Activated naive CD4-positive, alpha-beta T cell treated with anti-CD3 and anti-CD28 coated beads, Interleukin-2, amount 50 U/mL, for 24 hours (primary cell): Measurements from ENCODE around the gene KLF16.
"Not testable (repeated sequence)": the region's sequence is repeated elsewhere in the genome, so short reads cannot be mapped to it uniquely, and the experiment has no call there.

ENCODE experiments used
- H3K27ac Mint-ChIP-seq: one replicate; pipeline ENCODE4 v1.8.0; 2021; ENCODE audit warnings: mild to moderate bottlenecking, mixed read lengths
- H3K27me3 Mint-ChIP-seq: one replicate; pipeline ENCODE4 v1.8.0; 2021; ENCODE audit warnings: mixed read lengths
- H3K36me3 Mint-ChIP-seq: one replicate; pipeline ENCODE4 v1.8.0; 2021; ENCODE audit warnings: mixed read lengths
- H3K4me1 Mint-ChIP-seq: one replicate; pipeline ENCODE4 v1.8.0; 2021; ENCODE audit warnings: mixed read lengths
- H3K4me3 Mint-ChIP-seq: one replicate; pipeline ENCODE4 v1.8.0; 2021; ENCODE audit warnings: mild to moderate bottlenecking, mixed read lengths
- H3K9me3 Mint-ChIP-seq: one replicate; pipeline ENCODE4 v1.8.0; 2021; ENCODE audit warnings: mixed read lengths

The KLF16 gene

DNA sequence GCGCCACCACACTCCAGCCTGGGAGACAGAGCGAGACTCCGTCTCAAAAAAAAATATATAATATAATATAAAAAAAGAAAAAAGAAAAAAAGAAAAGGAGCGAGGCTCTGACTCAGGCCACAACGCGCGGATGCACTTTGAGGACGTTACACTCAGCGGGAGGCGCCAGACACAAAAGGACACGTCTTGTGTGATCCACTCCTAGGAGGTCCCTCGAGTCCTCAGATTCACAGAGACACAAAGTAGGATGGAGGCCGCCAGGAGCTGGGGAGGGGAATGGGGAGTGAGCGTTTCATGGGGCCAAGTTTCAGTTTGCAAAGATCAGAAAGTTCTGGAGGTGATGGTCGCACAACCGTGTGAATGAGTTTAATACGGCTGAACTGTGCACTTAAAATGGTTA lies 30.4 kb upstream of the KLF16 start:
- Mint-ChIP-seq H3K27me3 (no peaks in the 10 kb centered on the region), H3K4me3 (peak overlapping the region; percentile 19), H3K27ac (peak overlapping the region; percentile 23), H3K36me3 (no peaks in the 10 kb centered on the region), H3K9me3 (no peaks in the 10 kb centered on the region), H3K4me1 (peaks cover 34% of the 10 kb centered on the region)

- Mint-ChIP-seq H3K27ac (peak overlapping the region; percentile 46), H3K9me3 (no peaks in the 10 kb centered on the region), H3K36me3 (no peaks in the 10 kb centered on the region), H3K27me3 (no peaks in the 10 kb centered on the region), H3K4me1 (peaks cover 12% of the 10 kb centered on the region), H3K4me3 (no peak overlapping the region)
These were observed 26.5 kb upstream of the KLF16 start for GRCh38 chr19:1889907-1890306.

DNA sequence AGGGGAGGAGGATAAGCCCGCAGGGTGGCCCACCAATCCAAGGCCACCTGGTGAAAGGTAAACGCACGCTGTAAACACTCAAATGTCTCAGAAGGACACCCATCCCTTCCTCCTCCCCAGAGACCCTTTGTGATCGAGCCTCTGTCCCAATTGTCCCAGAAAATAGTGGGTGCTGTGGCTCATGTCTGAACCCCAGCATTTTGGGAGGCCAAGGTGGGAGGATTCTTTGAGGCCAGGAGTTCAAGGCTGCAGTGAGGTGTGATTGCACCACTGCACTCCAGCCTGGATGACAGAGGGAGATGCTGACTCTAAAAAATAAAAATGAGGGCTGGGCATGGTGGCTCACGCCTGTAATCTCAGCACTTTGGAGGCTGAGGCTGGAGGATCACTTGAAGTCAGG lies 25.0 kb upstream of the KLF16 start:
- Mint-ChIP-seq H3K27ac (no peak overlapping the region), H3K4me3 (no peak overlapping the region), H3K27me3 (no peaks in the 10 kb centered on the region), H3K9me3 (no peaks in the 10 kb centered on the region), H3K36me3 (peaks cover 3% of the 10 kb centered on the region), H3K4me1 (peaks cover 18% of the 10 kb centered on the region)

- peaks cover 32% of the 10 kb centered on the region for H3K4me1 Mint-ChIP-seq
- H3K27ac Mint-ChIP-seq, H3K27me3 Mint-ChIP-seq, H3K4me3 Mint-ChIP-seq, H3K36me3 Mint-ChIP-seq, H3K9me3 Mint-ChIP-seq: not testable (repeated sequence)
These were observed 23.0 kb upstream of the KLF16 start for GRCh38 chr19:1886360-1886759.

- H3K4me3 Mint-ChIP-seq, result peak within 1 kb of the TSS; percentile 100
- peak within 1 kb of the TSS; percentile 99 for H3K27ac Mint-ChIP-seq
- not testable (repeated sequence) for H3K36me3 Mint-ChIP-seq, H3K27me3 Mint-ChIP-seq, H3K9me3 Mint-ChIP-seq
- peaks cover 32% of the 10 kb centered on the region for H3K4me1 Mint-ChIP-seq
These were observed 22.2 kb upstream of the KLF16 start, which contains the start of gene ABHD17A for GRCh38 chr19:1885398-1886119. TSS of gene ABHD17A (minus strand) at chr19:1885496. CDS start at chr19:1881566, 3,930 bp downstream.

- peak overlapping the region; percentile 100 for H3K4me3 Mint-ChIP-seq
- no peaks in the 10 kb centered on the region for H3K9me3 Mint-ChIP-seq
- H3K27me3 Mint-ChIP-seq, result no peaks in the 10 kb centered on the region
- H3K4me1 Mint-ChIP-seq, result peaks cover 28% of the 10 kb centered on the region
- H3K27ac Mint-ChIP-seq, result peak overlapping the region; percentile 99
- H3K36me3 Mint-ChIP-seq, result peaks cover 3% of the 10 kb centered on the region
These were observed 21.4 kb upstream of the KLF16 start for GRCh38 chr19:1884719-1885334.

DNA sequence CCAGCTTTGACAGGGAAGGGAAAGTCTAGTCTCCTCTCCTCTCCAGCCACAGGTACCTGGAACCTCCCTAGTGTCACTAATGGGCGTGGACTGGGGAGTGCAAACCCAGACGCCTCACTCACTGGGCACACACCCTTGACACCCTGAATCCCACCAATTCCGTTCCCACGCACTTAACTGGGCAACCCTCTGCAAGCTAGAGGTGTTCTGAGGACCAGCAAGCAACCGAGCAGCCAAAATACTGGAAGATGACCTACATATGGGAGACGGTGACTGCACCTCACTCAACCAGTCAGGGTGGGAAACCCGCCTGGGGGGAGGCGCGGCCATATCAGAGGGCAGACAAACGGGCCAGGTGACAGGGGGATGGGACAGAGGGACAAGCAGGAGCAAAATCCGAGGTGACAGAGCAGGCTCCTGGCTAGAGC lies 20.9 kb upstream of the KLF16 start:
- Mint-ChIP-seq H3K4me1 (peaks cover 28% of the 10 kb centered on the region), H3K9me3 (no peaks in the 10 kb centered on the region), H3K36me3 (peaks cover 3% of the 10 kb centered on the region), H3K27ac (peak overlapping the region; percentile 99), H3K27me3 (no peaks in the 10 kb centered on the region), H3K4me3 (peak overlapping the region; percentile 100)

- H3K36me3 Mint-ChIP-seq, result peaks cover 3% of the 10 kb centered on the region
- no peaks in the 10 kb centered on the region for H3K9me3 Mint-ChIP-seq
- H3K4me1 Mint-ChIP-seq, result peaks cover 28% of the 10 kb centered on the region
- peak overlapping the region; percentile 99 for H3K27ac Mint-ChIP-seq
- no peaks in the 10 kb centered on the region for H3K27me3 Mint-ChIP-seq
- peak overlapping the region; percentile 100 for H3K4me3 Mint-ChIP-seq
These were observed 20.4 kb upstream of the KLF16 start for GRCh38 chr19:1883784-1884183.

- peak overlapping the region; percentile 99 for H3K27ac Mint-ChIP-seq
- peaks cover 28% of the 10 kb centered on the region for H3K4me1 Mint-ChIP-seq
- H3K27me3 Mint-ChIP-seq, result no peaks in the 10 kb centered on the region
- H3K36me3 Mint-ChIP-seq, result peaks cover 3% of the 10 kb centered on the region
- peak overlapping the region; percentile 100 for H3K4me3 Mint-ChIP-seq
- H3K9me3 Mint-ChIP-seq, result no peaks in the 10 kb centered on the region
These were observed 19.7 kb upstream of the KLF16 start for GRCh38 chr19:1882786-1883692.

DNA sequence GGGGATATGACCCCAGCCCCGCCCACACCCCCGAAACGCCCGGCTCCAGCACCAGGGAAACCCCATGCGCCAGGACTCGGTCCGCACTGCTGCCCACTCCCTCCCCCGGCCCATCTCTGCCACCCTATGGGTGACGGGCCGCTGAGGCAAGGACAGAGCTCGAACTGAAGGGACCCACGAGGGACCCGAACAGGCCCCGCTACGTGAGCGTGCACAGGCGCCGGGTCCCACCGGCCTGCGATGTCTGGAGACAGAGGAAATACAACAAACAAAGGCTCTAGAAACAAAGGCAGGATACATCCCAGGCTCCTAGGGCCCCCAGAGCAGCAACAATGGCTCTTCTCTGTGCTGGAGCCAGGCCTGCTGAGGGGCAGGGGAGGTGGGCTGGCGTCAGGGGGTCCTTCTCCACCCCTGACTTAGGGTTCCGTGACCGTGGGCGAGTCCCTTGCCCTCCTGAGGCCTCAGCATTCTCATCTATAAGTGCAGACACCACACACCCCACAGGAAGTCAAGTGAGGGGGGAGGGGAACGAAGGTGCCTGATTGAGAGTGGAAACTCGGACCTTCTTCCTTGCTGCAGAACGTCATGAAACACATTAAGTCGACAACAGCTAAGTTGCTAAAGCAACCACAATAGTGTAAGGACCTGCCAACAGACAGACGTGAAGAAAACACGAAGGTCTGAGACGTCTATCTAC lies 18.9 kb upstream of the KLF16 start:
- peak overlapping the region; percentile 100 for H3K4me3 Mint-ChIP-seq

DNA sequence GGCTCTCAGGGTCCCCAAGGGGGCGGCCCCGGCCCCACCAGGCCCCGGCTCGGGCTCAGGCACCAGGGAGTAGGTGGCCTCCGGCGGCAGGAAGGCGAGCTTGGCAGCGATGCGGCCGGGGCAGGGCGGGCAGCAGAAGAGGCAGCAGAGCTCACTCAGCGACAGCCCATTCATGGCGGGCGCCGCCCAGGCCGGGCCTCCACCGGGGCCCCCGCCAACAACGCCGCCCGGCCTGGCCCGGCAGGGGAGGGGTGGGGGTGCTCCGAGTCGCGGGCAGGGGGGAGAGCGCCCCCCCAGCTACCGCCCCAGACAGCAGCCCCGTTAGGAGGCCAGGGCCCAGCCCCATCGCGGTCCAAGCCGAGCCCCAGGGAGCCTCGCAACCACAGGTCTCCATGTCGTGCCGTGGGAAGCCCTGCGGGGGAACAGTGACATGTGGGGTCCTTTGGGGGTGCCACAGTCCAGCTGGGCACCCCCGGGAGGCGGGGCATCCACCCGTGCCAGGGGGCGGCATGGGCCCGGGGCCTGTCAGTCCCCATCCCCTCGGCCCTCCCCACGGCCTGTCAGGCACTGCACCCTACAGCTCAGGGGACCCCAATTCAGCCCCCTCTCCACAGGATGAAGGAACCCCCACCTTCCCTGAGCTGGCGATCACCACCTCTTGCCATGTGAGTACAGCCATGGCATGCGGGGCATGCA lies 18.2 kb upstream of the KLF16 start:
- peaks cover 28% of the 10 kb centered on the region for H3K4me1 Mint-ChIP-seq
- not testable (repeated sequence) for H3K9me3 Mint-ChIP-seq, H3K27me3 Mint-ChIP-seq, H3K36me3 Mint-ChIP-seq
- peak overlapping the region; percentile 69 for H3K27ac Mint-ChIP-seq
- H3K4me3 Mint-ChIP-seq, result peak overlapping the region; percentile 100

More for the DNA sequence above, 18.9 kb upstream of the KLF16 start:
- Mint-ChIP-seq H3K4me1 (peaks cover 28% of the 10 kb centered on the region), H3K9me3 (no peaks in the 10 kb centered on the region), H3K36me3 (peaks cover 3% of the 10 kb centered on the region), H3K27ac (peak overlapping the region; percentile 69), H3K27me3 (no peaks in the 10 kb centered on the region)

DNA sequence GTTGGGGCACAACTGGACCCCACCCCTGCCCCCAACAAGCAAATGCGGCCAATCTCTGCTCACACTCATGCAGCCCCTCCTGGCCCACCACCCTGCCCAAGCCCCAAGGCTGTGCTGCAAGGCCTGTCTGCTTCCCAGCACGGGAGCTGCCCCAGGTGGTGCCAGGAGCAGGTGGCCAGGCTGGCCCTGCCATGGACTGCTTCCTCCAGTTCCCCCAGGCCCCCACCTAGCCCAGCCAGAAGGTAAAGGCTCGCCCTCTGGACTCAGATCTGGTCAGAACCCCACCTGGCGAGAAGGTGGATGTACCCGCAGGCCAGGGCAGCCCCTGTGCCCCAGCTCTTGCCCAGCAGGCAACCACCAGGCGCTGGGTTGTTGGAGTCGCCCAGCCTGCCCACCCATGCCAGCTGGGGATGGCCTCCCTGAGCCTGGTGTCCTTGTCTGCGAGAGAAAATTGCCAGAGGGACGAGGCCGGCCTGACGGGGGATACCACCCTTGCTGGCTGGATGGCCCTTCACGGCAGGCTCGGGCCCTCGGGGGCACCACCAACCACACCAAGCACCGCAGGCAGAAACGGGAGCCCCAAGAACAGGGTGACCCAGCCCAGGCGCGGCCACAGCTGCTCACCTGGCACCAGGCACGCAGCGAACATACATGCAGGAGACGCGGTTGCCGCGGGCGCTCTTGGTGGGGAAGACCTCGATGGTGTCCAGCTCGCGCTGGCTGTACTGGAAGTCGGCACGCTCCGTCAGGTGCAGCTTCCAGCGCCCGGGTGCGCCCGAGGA lies 17.4 kb upstream of the KLF16 start:
- peaks cover 3% of the 10 kb centered on the region for H3K36me3 Mint-ChIP-seq
- H3K4me3 Mint-ChIP-seq, result peak overlapping the region; percentile 47
- H3K4me1 Mint-ChIP-seq, result peaks cover 28% of the 10 kb centered on the region
- H3K27me3 Mint-ChIP-seq, result no peaks in the 10 kb centered on the region
- no peaks in the 10 kb centered on the region for H3K9me3 Mint-ChIP-seq
- no peak overlapping the region for H3K27ac Mint-ChIP-seq

DNA sequence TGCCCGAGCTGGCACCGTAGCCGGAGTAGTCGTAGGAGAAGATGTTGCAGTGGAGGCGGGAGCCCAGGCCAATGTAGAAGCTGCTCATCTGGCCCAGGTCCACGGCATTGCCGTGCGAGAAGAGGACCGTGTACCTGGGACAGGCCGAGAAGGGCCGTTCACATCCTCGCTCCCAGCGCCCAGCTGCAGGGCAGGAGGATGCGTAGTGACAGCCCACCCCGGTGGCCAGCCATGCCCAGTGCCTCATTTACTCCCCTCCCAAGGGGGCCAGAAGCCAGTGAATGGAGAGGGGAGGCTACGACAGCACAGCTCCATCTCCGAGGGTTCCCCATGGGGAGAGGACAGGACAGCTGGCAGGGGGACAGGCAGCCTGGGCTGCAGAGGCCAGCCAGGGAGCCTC lies 16.6 kb upstream of the KLF16 start:
- Mint-ChIP-seq H3K4me1 (peaks cover 29% of the 10 kb centered on the region), H3K27ac (peak overlapping the region; percentile 30)
- H3K36me3 Mint-ChIP-seq, H3K27me3 Mint-ChIP-seq, H3K4me3 Mint-ChIP-seq, H3K9me3 Mint-ChIP-seq: not testable (repeated sequence)

- not testable (repeated sequence) for H3K4me3 Mint-ChIP-seq, H3K9me3 Mint-ChIP-seq
These were observed 15.2 kb upstream of the KLF16 start for GRCh38 chr19:1878583-1878982.

More at GRCh38 chr19:1878583-1878982, 15.2 kb upstream of the KLF16 start:
- not testable (repeated sequence) for H3K36me3 Mint-ChIP-seq, H3K27ac Mint-ChIP-seq, H3K27me3 Mint-ChIP-seq
- peaks cover 31% of the 10 kb centered on the region for H3K4me1 Mint-ChIP-seq
